A549 (cell line): ENCODE data around the gene CELF2.

Experiments used
- CHD2 ChIP-seq: fragments of 150-350 bp; IDR thresholded peaks from 2 replicates; pipeline ENCODE4 v1.6.1; 2014; ENCODE audit warnings: low read length; ENCODE audit not compliant: partially characterized antibody
- CTCF ChIP-seq: fragments of >200 bp; sonication (Bioruptor Twin); formaldehyde crosslinking; IDR thresholded peaks from 3 replicates; pipeline ENCODE4 v1.5.1; 2016
- ELK1 ChIP-seq: fragments of 150-350 bp; IDR thresholded peaks from 2 replicates; pipeline ENCODE4 v1.6.1; 2014; ENCODE audit warnings: low read depth, mild to moderate bottlenecking, low read length
- POLR2A ChIP-seq: IDR thresholded peaks from 2 replicates; pipeline ENCODE4 v1.6.1; 2012; ENCODE audit warnings: mild to moderate bottlenecking, low read length
- RAD21 ChIP-seq, 2 experiments: fragments of >200 bp in 1 of 2; sonication (Bioruptor Twin) in 1 of 2; formaldehyde crosslinking in 1 of 2; IDR thresholded peaks in 1 of 2; conservative IDR thresholded peaks in 1 of 2; 2 replicates in 1 of 2; 3 replicates in 1 of 2; pipeline ENCODE4 v1.6.1; 2012 to 2018; ENCODE audit warnings: inconsistent platforms in 1 of 2
- TF ChIP-seq, protein P1 (sequence below): IDR thresholded peaks from 2 replicates; pipeline ENCODE4 v1.6.1; 2012

GRCh38 chr10:10977978-10978377 lies 39.7 kb upstream of the CELF2 start:
- no peak for TF ChIP-seq CTCF
- TF ChIP-seq RAD21 (conservative IDR thresholded peaks at IDR 0.05 in 1 of 2, IDR thresholded peaks at IDR 0.05 in 1 of 2): no peak
- no peak for TF ChIP-seq CHD2
- TF ChIP-seq, protein P1, sequence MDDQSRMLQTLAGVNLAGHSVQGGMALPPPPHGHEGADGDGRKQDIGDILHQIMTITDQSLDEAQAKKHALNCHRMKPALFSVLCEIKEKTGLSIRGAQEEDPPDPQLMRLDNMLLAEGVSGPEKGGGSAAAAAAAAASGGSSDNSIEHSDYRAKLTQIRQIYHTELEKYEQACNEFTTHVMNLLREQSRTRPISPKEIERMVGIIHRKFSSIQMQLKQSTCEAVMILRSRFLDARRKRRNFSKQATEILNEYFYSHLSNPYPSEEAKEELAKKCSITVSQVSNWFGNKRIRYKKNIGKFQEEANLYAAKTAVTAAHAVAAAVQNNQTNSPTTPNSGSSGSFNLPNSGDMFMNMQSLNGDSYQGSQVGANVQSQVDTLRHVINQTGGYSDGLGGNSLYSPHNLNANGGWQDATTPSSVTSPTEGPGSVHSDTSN: no peak
- no peak for TF ChIP-seq ELK1
- no peak for TF ChIP-seq POLR2A
